Panc1 (cell line): ENCODE results near the gene GREM1. TPM values are rescaled to one million over a fixed set of nuclear protein-coding genes. Genes with fewer than 3 reads are reported as not detected.

ENCODE experiments used
- ATAC-seq: fragments of 200-7000 bp; cut with Tn5 transposase; 2 replicates; pipeline ENCODE4 v1.9.1; 2020; ENCODE audit warnings: mild to moderate bottlenecking, moderate library complexity
- BruUV-seq: library from RNA; stranded (reverse); fragments of 400-500 nt; replicated peaks from 2 replicates; lab custom pipeline; 2021; lab: Mats Ljungman, UMichigan
- CTCF ChIA-PET: fragments of 300-600 bp; sonication (Branson Sonifier 250); formaldehyde crosslinking; loops from one replicate; lab custom pipeline; 2022; ENCODE audit warnings: antibody characterized with exemption; lab: Charles Lee
- POLR2A ChIA-PET: fragments of 300-600 bp; sonication (Branson Sonifier 250); formaldehyde crosslinking; loops from one replicate; lab custom pipeline; 2022; ENCODE audit warnings: antibody characterized with exemption; lab: Charles Lee
- DNase-seq: peaks from one replicate; pipeline ENCODE4 v3.0.0-alpha.2; 2010; ENCODE audit warnings: low read depth, low spot score
- H3K27ac ChIP-seq: 2 replicates; pipeline ENCODE4 v1.5.1; 2011; ENCODE audit warnings: mild to moderate bottlenecking, low read length, inconsistent platforms
- H3K27me3 ChIP-seq: fragments of 200-500 bp; sonication (Bioruptor generic); 2 replicates; pipeline ENCODE4 v1.6.0; 2014; ENCODE audit warnings: low read length, inconsistent platforms; ENCODE audit not compliant: control insufficient read depth, insufficient read depth
- H3K36me3 ChIP-seq: fragments of 200-500 bp; sonication (Bioruptor generic); 2 replicates; pipeline ENCODE4 v1.5.1; 2014; ENCODE audit warnings: inconsistent platforms, mild to moderate bottlenecking, low read length, moderate library complexity; ENCODE audit not compliant: control insufficient read depth, insufficient read depth
- H3K4me1 ChIP-seq: 2 replicates; pipeline ENCODE4 v1.5.1; 2011; ENCODE audit warnings: inconsistent platforms, mild to moderate bottlenecking, low read length, moderate library complexity; ENCODE audit not compliant: control insufficient read depth, insufficient read depth
- H3K4me3 ChIP-seq, 2 experiments: 2 replicates each; pipeline ENCODE4 v1.5.1; 2011 to 2012; ENCODE audit warnings: low read depth in 2 of 2, low read length in 2 of 2, mild to moderate bottlenecking in 2 of 2, inconsistent platforms in 1 of 2, moderate library complexity in 1 of 2
- H3K9me3 ChIP-seq: fragments of 200-500 bp; sonication (Bioruptor generic); 2 replicates; pipeline ENCODE4 v1.5.1; 2014; ENCODE audit warnings: low read depth, mild to moderate bottlenecking, inconsistent platforms, low read length, moderate library complexity; ENCODE audit not compliant: control insufficient read depth, insufficient read depth
- POLR2AphosphoS5 ChIP-seq: IDR thresholded peaks from 2 replicates; pipeline ENCODE4 v1.6.1; 2012; ENCODE audit warnings: mild to moderate bottlenecking, low read depth, low read length, moderate library complexity
- SIN3A ChIP-seq: IDR thresholded peaks from 2 replicates; pipeline ENCODE4 v1.6.1; 2012; ENCODE audit warnings: low read depth, mild to moderate bottlenecking, low read length, moderate library complexity, borderline replicate concordance; ENCODE audit not compliant: insufficient read depth
- TCF7L2 ChIP-seq: IDR thresholded peaks from 2 replicates; pipeline ENCODE4 v1.6.1; 2011; ENCODE audit warnings: mild to moderate bottlenecking, low read depth, low read length, inconsistent platforms
- in situ Hi-C: cut with HindIII; loops from 2 replicates; pipeline ENCODE4 v1.10.0; 2016; ENCODE audit warnings: low sequenced_read_pairs, low pct_unique_long_range_greater_than_20kb
- intact Hi-C: fragments of 100-400 bp; cut with micrococcal nuclease; formaldehyde crosslinking; loops from one replicate; pipeline ENCODE4 v1.10.0; 2022; ENCODE audit not compliant: unreplicated experiment
- total RNA-seq: library from RNA; stranded (reverse); gene quantifications from one replicate; pipeline ENCODE4 v1.2.1, GENCODE V29; 2021; ENCODE audit not compliant: unreplicated experiment
- TF ChIP-seq, protein P1 (sequence below), 2 experiments: IDR thresholded peaks; 2 replicates each; pipeline ENCODE4 v1.6.1; 2011 to 2012; ENCODE audit warnings: low read depth in 2 of 2, control low read depth in 1 of 2, low read length in 1 of 2, mild to moderate bottlenecking in 1 of 2, moderate library complexity in 1 of 2; ENCODE audit not compliant: insufficient read depth in 1 of 2
- TF ChIP-seq, protein P2 (sequence below): fragments of 450-650 bp; IDR thresholded peaks from 2 replicates; pipeline ENCODE4 v1.5.1; 2017; ENCODE audit warnings: mild to moderate bottlenecking

The GREM1 gene
- total RNA-seq, 1 experiment from 2014 or later, result 0.41 TPM

DNA sequence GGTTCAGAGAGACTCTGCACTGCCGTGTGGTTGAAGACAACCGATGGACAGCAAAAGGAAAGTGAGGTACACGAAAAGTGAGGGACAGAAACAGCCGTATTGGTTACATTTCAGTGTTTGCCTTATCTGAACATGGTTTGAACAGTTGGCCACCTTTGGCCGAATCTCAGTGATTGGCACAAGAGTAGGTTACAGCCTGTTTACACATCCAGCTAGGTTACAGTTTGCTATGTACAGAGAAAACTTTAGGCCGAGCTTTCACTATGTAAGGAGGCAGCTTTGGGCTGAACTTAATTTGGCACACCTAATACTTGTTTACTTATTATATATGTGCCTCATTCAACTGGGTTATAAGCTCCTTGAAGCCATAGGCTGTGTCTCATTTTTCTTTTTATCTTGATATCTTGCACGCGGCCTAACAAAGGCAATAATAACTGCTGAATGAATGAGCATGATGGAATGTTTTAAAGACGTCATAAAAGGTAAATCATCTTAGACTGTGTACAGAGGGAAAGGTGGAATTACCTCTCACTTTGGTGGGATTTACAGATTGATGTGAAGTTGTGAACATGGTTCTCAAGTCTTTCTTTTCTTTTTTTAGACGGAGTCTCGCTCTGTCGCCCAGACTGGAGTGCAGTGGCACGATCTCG lies 17.2 kb upstream of the GREM1 start:
- no peak for TF ChIP-seq TCF7L2
- TF ChIP-seq, protein P1, sequence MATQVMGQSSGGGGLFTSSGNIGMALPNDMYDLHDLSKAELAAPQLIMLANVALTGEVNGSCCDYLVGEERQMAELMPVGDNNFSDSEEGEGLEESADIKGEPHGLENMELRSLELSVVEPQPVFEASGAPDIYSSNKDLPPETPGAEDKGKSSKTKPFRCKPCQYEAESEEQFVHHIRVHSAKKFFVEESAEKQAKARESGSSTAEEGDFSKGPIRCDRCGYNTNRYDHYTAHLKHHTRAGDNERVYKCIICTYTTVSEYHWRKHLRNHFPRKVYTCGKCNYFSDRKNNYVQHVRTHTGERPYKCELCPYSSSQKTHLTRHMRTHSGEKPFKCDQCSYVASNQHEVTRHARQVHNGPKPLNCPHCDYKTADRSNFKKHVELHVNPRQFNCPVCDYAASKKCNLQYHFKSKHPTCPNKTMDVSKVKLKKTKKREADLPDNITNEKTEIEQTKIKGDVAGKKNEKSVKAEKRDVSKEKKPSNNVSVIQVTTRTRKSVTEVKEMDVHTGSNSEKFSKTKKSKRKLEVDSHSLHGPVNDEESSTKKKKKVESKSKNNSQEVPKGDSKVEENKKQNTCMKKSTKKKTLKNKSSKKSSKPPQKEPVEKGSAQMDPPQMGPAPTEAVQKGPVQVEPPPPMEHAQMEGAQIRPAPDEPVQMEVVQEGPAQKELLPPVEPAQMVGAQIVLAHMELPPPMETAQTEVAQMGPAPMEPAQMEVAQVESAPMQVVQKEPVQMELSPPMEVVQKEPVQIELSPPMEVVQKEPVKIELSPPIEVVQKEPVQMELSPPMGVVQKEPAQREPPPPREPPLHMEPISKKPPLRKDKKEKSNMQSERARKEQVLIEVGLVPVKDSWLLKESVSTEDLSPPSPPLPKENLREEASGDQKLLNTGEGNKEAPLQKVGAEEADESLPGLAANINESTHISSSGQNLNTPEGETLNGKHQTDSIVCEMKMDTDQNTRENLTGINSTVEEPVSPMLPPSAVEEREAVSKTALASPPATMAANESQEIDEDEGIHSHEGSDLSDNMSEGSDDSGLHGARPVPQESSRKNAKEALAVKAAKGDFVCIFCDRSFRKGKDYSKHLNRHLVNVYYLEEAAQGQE (IDR thresholded peaks at IDR 0.05; ENCODE audit: insufficient read depth in 1 of 2, low read depth in 2 of 2, low read length in 1 of 2), result no peak
- TF ChIP-seq, protein P2, sequence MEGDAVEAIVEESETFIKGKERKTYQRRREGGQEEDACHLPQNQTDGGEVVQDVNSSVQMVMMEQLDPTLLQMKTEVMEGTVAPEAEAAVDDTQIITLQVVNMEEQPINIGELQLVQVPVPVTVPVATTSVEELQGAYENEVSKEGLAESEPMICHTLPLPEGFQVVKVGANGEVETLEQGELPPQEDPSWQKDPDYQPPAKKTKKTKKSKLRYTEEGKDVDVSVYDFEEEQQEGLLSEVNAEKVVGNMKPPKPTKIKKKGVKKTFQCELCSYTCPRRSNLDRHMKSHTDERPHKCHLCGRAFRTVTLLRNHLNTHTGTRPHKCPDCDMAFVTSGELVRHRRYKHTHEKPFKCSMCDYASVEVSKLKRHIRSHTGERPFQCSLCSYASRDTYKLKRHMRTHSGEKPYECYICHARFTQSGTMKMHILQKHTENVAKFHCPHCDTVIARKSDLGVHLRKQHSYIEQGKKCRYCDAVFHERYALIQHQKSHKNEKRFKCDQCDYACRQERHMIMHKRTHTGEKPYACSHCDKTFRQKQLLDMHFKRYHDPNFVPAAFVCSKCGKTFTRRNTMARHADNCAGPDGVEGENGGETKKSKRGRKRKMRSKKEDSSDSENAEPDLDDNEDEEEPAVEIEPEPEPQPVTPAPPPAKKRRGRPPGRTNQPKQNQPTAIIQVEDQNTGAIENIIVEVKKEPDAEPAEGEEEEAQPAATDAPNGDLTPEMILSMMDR, result no peak
- no peak for TF ChIP-seq POLR2AphosphoS5
- CTCF ChIA-PET, result no interaction called here
- intact Hi-C loops (no loop called here), in situ Hi-C loops (no loop called here)
- ATAC-seq (no peak), DNase-seq (no peak)
- Histone ChIP-seq H3K36me3 (no peaks in the 10 kb centered on the region), H3K27me3 (no peaks in the 10 kb centered on the region; the same call in 1 of the 2 replicates), H3K4me3 (no peak overlapping the region), H3K9me3 (no peaks in the 10 kb centered on the region), H3K4me1 (no peaks in the 10 kb centered on the region), H3K27ac (no peak overlapping the region)
- POLR2A ChIA-PET, result interaction anchor here (0.7 kb wide), 1 partner anchor 1759 kb away, joined by 3 read pairs; no protein-coding TSS in a partner anchor
- no TSS peak for BruUV-seq

DNA sequence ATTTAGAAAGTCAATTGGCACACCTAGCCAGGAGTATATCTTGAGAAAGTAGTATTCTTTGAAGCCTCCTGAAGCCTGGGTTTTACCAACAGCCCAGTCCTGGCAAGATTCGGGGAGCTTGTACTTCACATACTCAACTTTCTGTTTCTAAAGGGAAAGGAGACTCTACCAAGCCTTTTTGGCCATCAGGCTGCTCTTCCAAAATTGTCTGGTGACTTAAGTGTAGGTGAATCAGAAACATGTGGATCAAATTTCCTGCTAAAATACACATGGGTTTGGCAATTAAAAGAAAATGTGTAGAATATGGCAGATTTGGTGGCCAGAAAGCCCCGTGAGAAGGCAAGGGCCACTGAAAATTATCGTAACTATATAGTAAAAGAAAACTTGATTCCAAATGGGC lies 15.9 kb upstream of the GREM1 start:
- Histone ChIP-seq H3K9me3 (no peaks in the 10 kb centered on the region), H3K4me3 (no peak overlapping the region), H3K27me3 (no peaks in the 10 kb centered on the region; the same call in 1 of the 2 replicates), H3K36me3 (no peaks in the 10 kb centered on the region), H3K27ac (no peak overlapping the region), H3K4me1 (no peaks in the 10 kb centered on the region)
- TF ChIP-seq POLR2AphosphoS5 (no peak), SIN3A (no peak), TCF7L2 (no peak)
- TF ChIP-seq, protein P2, result no peak
- TF ChIP-seq, protein P1 (IDR thresholded peaks at IDR 0.05; ENCODE audit: insufficient read depth in 1 of 2, low read depth in 2 of 2, low read length in 1 of 2), result no peak
- intact Hi-C loops, result no loop called here
- ChIA-PET CTCF (no interaction called here), POLR2A (no interaction called here)
- ATAC-seq (no peak), DNase-seq (no peak)
- no TSS peak for BruUV-seq
- in situ Hi-C loops, result no loop called here
